Duodenal mucosa (tissue), 2 donors: ENCODE results near the gene PMEL.

ENCODE experiments used
- H3K27ac ChIP-seq: one replicate; pipeline ENCODE4 v1.7.0; 2013; ENCODE audit warnings: low read depth, low read length
- H3K27me3 ChIP-seq, 2 donors: one replicate each; pipeline ENCODE4 v1.7.0; 2013; ENCODE audit warnings: low read length in 2 of 2, control low read depth in 1 of 2; ENCODE audit not compliant: insufficient read depth in 2 of 2, control insufficient read depth in 1 of 2
- H3K36me3 ChIP-seq, 2 donors: one replicate each; pipeline ENCODE4 v1.7.0; 2013; ENCODE audit warnings: low read length in 2 of 2, control low read depth in 1 of 2; ENCODE audit not compliant: insufficient read depth in 2 of 2, control insufficient read depth in 1 of 2
- H3K4me1 ChIP-seq, 2 donors: one replicate each; pipeline ENCODE4 v1.7.0; 2013; ENCODE audit warnings: low read length in 2 of 2, control low read depth in 1 of 2; ENCODE audit not compliant: insufficient read depth in 2 of 2, control insufficient read depth in 1 of 2
- H3K4me3 ChIP-seq, 2 donors: one replicate each; pipeline ENCODE4 v1.7.0; 2013; ENCODE audit warnings: low read length in 2 of 2, low read depth in 1 of 2
- H3K9ac ChIP-seq, 2 donors: one replicate each; pipeline ENCODE4 v1.7.0; 2013; ENCODE audit warnings: low read length in 2 of 2, low read depth in 1 of 2
- H3K9me3 ChIP-seq, 2 donors: one replicate each; pipeline ENCODE4 v1.7.0; 2013; ENCODE audit warnings: low read length in 2 of 2, control low read depth in 1 of 2; ENCODE audit not compliant: control insufficient read depth in 1 of 2

PMEL gene

GRCh38 chr12:55908726-55909512 lies 56.9 kb downstream of the PMEL start:
- H3K9me3 ChIP-seq = no peaks in the 10 kb centered on the region
- no peak overlapping the region for H3K4me3 ChIP-seq
- peaks cover 0 to 9% of the 10 kb centered on the region in 2 donors for H3K4me1 ChIP-seq
- H3K9ac ChIP-seq = no peak overlapping the region
- peaks cover 3 to 12% of the 10 kb centered on the region in 2 donors for H3K36me3 ChIP-seq
- no peaks in the 10 kb centered on the region for H3K27me3 ChIP-seq
- H3K27ac ChIP-seq = no peak overlapping the region

GRCh38 chr12:55906056-55906455 lies 59.8 kb downstream of the PMEL start:
- H3K27me3 ChIP-seq = no peaks in the 10 kb centered on the region
- no peaks in the 10 kb centered on the region for H3K9me3 ChIP-seq
- H3K9ac ChIP-seq = no peak overlapping the region
- no peak overlapping the region for H3K27ac ChIP-seq
- peaks cover 0 to 9% of the 10 kb centered on the region in 2 donors for H3K4me1 ChIP-seq
- peaks cover 8 to 22% of the 10 kb centered on the region in 2 donors for H3K36me3 ChIP-seq
- H3K4me3 ChIP-seq = no peak overlapping the region
